Type B pancreatic cell (in vitro differentiated cells): ENCODE results near the gene CACNG1. TPM values are rescaled to one million over a fixed set of nuclear protein-coding genes. Genes with fewer than 3 reads are reported as not detected.

ENCODE experiments used
- DNase-seq: peaks from one replicate; pipeline ENCODE4 v3.0.0; 2021; ENCODE audit warnings: mixed read lengths; ENCODE audit not compliant: unreplicated experiment; ENCODE audit errors: extremely low spot score
- H3K27ac Mint-ChIP-seq: 2 replicates; pipeline ENCODE4 v1.8.0; 2021; ENCODE audit warnings: mild to moderate bottlenecking, mixed read lengths
- H3K27me3 Mint-ChIP-seq: 2 replicates; pipeline ENCODE4 v1.8.0; 2021; ENCODE audit warnings: mixed read lengths
- H3K36me3 Mint-ChIP-seq: 2 replicates; pipeline ENCODE4 v1.8.0; 2021; ENCODE audit warnings: mixed read lengths
- H3K4me1 Mint-ChIP-seq: one replicate; pipeline ENCODE4 v1.8.0; 2021; ENCODE audit warnings: mixed read lengths; ENCODE audit not compliant: unreplicated experiment
- H3K4me3 Mint-ChIP-seq: 2 replicates; pipeline ENCODE4 v1.8.0; 2021; ENCODE audit warnings: mild to moderate bottlenecking, mixed read lengths
- H3K9me3 Mint-ChIP-seq: 2 replicates; pipeline ENCODE4 v1.8.0; 2021; ENCODE audit warnings: mixed read lengths
- total RNA-seq: library from RNA; stranded (reverse); gene quantifications from 2 replicates; pipeline ENCODE4 v1.2.1, GENCODE V29; 2021; ENCODE audit warnings: low replicate concordance
- TF ChIP-seq, protein P1 (sequence below): fragments of 200-600 bp; sonication (generic); conservative IDR thresholded peaks from 2 replicates; pipeline ENCODE4 v1.5.0; 2021; ENCODE audit warnings: antibody characterized with exemption, mild to moderate bottlenecking

Gene CACNG1
- total RNA-seq, 1 donor from 2014 or later, result 0.24 TPM

- Mint-ChIP-seq H3K4me1 (no peaks in the 10 kb centered on the region), H3K4me3 (no peak overlapping the region), H3K27ac (no peak overlapping the region), H3K9me3 (no peaks in the 10 kb centered on the region), H3K27me3 (no peaks in the 10 kb centered on the region), H3K36me3 (no peaks in the 10 kb centered on the region)
- TF ChIP-seq, protein P1, sequence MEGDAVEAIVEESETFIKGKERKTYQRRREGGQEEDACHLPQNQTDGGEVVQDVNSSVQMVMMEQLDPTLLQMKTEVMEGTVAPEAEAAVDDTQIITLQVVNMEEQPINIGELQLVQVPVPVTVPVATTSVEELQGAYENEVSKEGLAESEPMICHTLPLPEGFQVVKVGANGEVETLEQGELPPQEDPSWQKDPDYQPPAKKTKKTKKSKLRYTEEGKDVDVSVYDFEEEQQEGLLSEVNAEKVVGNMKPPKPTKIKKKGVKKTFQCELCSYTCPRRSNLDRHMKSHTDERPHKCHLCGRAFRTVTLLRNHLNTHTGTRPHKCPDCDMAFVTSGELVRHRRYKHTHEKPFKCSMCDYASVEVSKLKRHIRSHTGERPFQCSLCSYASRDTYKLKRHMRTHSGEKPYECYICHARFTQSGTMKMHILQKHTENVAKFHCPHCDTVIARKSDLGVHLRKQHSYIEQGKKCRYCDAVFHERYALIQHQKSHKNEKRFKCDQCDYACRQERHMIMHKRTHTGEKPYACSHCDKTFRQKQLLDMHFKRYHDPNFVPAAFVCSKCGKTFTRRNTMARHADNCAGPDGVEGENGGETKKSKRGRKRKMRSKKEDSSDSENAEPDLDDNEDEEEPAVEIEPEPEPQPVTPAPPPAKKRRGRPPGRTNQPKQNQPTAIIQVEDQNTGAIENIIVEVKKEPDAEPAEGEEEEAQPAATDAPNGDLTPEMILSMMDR, result no peak
- DNase-seq, result peak; percentile 52
These were observed 11.7 kb downstream of the CACNG1 start for GRCh38 chr17:67055811-67056745.

DNA sequence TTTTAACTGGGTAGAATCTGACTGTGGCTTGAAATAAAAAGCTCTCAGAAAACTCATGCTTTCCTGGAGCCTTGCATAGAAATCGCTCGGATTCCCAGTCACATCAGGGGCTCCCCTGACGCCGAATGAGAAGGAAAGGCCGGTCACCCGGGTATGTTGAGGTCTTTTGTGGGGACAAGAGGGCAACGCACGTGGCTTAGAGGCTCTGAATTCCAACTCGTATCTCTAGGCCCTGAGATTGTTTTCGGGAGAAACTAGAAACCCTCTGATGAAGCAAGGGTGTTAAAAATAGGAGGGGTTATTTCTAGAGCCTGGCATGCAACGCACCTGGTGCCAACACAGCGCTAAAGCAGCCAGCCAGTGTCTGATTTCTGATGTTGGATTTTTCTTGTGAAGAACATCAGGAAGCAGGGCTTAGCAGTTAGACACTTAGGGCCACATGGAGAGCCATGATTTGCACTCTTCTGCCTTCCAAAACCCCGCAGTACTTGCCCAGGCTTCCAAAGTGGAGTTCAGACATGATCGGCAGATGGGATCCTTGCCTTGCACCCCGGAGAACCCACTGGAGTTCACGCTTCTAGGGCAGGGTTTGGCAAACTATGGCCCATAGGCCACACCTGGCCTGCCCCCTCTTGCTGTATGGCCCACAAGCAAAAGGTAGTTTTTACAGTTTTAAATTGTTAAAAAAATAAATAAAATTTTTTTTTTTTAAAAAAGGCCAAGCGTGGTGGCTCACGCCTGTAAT, 12.6 kb downstream of the CACNG1 start:
- TF ChIP-seq, protein P1, result no peak
- no peaks in the 10 kb centered on the region for H3K4me1 Mint-ChIP-seq
- no peaks in the 10 kb centered on the region for H3K27me3 Mint-ChIP-seq
- peak; percentile 56 for DNase-seq
- H3K4me3 Mint-ChIP-seq, result no peak overlapping the region
- H3K9me3 Mint-ChIP-seq, result no peaks in the 10 kb centered on the region
- no peak overlapping the region for H3K27ac Mint-ChIP-seq
- no peaks in the 10 kb centered on the region for H3K36me3 Mint-ChIP-seq

DNA sequence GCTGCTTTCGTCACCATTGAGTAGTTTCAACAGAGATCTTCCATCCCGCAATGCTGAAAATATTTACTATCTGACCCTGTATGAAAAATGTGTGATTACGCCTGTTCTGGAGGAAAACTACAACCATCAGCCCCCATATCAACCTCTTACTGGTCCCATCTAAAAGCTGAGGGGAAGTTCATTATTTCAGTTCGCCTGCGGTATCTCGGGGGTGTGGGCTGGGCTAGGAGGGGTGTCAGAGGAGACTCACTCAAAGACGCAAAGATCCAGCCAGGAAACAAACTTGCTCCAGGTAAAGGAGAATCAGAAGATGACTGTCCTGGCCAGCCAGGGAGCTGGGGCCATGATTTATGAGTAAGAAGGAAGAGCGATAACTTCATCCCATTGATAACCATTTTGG, 13.7 kb downstream of the CACNG1 start:
- no peaks in the 10 kb centered on the region for H3K27me3 Mint-ChIP-seq
- H3K4me3 Mint-ChIP-seq, result no peak overlapping the region
- H3K27ac Mint-ChIP-seq, result no peak overlapping the region
- H3K36me3 Mint-ChIP-seq, result no peaks in the 10 kb centered on the region
- H3K4me1 Mint-ChIP-seq, result no peaks in the 10 kb centered on the region
- TF ChIP-seq, protein P1, result no peak
- H3K9me3 Mint-ChIP-seq, result peaks cover 2% of the 10 kb centered on the region
- peak; percentile 15 for DNase-seq

DNA sequence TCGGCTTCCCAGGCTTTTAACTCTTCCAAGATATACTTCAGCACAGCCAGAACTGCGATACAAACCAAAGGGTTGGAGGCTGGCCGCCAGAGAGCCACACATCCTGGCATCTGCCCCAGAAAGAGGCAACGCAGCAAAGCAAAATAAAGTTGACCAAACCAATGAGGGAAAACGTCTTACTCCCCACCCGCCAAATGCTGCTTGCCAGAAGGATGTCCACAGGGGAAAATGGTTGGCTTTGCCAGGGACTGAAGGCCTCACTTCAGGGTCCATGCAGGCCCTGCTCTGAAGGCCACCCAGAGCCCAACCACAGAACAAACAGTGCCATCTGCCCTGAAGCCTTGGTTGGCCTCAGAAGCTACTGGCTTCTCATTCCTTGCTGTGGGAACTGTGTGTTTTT, 15.0 kb downstream of the CACNG1 start:
- no peaks in the 10 kb centered on the region for H3K27me3 Mint-ChIP-seq
- H3K27ac Mint-ChIP-seq, result no peak overlapping the region
- H3K4me3 Mint-ChIP-seq, result no peak overlapping the region
- H3K4me1 Mint-ChIP-seq, result no peaks in the 10 kb centered on the region
- H3K9me3 Mint-ChIP-seq, result peaks cover 4% of the 10 kb centered on the region
- H3K36me3 Mint-ChIP-seq, result no peaks in the 10 kb centered on the region
- DNase-seq, result peak; percentile 16
- TF ChIP-seq, protein P1, result no peak

DNA sequence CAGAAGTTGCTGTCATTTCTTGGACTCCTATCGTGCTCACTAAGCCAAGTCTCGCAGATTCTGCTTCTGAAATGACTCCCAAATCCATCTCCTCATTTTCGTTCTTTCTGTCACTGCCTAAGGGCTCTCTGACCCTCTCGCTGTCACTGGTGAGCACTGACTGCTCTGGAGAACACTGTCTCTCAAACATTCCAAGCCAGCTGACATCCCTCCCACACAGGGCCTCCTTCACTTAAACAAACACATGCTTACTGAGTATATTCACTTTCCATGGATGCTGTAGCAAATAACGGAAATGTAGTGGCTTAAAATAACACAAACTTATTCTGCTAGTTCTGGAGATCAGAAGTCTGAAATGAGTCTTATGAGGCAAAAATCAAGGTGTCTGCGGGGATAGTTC, 18.8 kb downstream of the CACNG1 start:
- no peak overlapping the region for H3K4me3 Mint-ChIP-seq
- no peaks in the 10 kb centered on the region for H3K36me3 Mint-ChIP-seq
- no peak for DNase-seq
- no peaks in the 10 kb centered on the region for H3K4me1 Mint-ChIP-seq
- TF ChIP-seq, protein P1, result no peak
- peaks cover 4% of the 10 kb centered on the region for H3K9me3 Mint-ChIP-seq
- H3K27me3 Mint-ChIP-seq, result no peaks in the 10 kb centered on the region
- H3K27ac Mint-ChIP-seq, result peak overlapping the region; percentile 4
